IPS-20b (cell line): ENCODE measurements around the gene COA8.

ENCODE experiments used
- H3K27ac ChIP-seq: one replicate; pipeline ENCODE4 v1.5.1; 2013; ENCODE audit warnings: low read length
- H3K27me3 ChIP-seq: 2 replicates; pipeline ENCODE4 v1.6.1; 2013; ENCODE audit warnings: mild to moderate bottlenecking, low read length, inconsistent platforms; ENCODE audit not compliant: insufficient read depth
- H3K36me3 ChIP-seq: 2 replicates; pipeline ENCODE4 v1.6.1; 2013; ENCODE audit warnings: low read depth, mild to moderate bottlenecking, inconsistent platforms, low read length, moderate library complexity; ENCODE audit not compliant: insufficient read depth
- H3K4me1 ChIP-seq: 2 replicates; pipeline ENCODE4 v1.6.1; 2013; ENCODE audit warnings: mild to moderate bottlenecking, control low read depth, inconsistent platforms, low read length, moderate library complexity; ENCODE audit not compliant: insufficient read depth
- H3K4me3 ChIP-seq: 2 replicates; pipeline ENCODE4 v1.5.1; 2013; ENCODE audit warnings: mild to moderate bottlenecking, low read length, inconsistent platforms
- H3K9ac ChIP-seq: 2 replicates; pipeline ENCODE4 v1.6.1; 2013; ENCODE audit warnings: low read depth, mild to moderate bottlenecking, inconsistent platforms, low read length, moderate library complexity
- H3K9me3 ChIP-seq: 2 replicates; pipeline ENCODE4 v1.6.1; 2013; ENCODE audit warnings: mild to moderate bottlenecking, low read depth, low read length, inconsistent platforms; ENCODE audit not compliant: insufficient read depth

Gene COA8

DNA sequence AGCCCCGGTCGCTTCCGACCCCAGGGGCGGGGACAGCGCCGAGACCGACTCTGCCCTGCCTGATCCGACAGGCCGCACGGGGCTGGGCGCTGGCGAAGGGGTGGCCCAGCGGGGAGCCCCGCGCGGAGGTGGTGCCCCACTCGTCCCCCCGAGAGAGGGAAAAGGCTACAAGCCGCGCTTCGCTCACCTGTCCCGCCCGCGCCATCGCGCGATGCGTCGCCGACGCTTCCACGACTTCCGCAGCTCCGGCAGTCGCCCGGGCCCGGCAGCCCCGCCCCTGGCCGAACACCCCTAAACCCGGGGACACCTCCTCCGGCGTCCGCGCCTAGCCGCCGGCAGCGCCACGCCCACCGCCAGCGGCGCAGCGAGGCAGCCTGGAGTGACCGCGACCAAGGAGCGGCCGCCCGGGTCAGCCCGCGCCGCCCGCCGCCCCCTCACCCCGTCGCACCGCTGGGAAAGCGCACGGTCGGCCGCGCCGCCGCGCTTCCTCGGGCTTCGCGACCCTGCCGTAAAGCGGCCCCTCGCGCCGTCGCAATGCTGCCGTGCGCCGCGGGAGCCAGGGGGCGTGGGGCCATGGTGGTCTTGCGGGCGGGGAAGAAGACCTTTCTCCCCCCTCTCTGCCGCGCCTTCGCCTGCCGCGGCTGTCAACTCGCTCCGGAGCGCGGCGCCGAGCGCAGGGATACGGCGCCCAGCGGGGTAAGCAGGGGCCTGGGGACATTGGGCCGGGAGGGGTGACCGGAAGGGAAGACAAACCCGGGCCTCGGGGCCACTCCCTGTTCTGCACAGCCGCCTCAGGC, at the start of gene COA8, which contains the start of gene BAG5:
TSS of gene COA8 (plus strand) at position 532 of the 797 bp plus-strand sequence. CDS start at position 574, 42 bp downstream.
TSS of gene BAG5 (minus strand) at position 229 of the 797 bp plus-strand sequence. CDS start 1,493 bp downstream, outside the sequence.
- peak within 1 kb of the TSS; percentile 62 for H3K27ac ChIP-seq
- H3K4me3 ChIP-seq = peak within 1 kb of the TSS; percentile 84
- H3K36me3 ChIP-seq = peaks cover 26% of the 10 kb centered on the region
- H3K27me3 ChIP-seq = no peaks in the 10 kb centered on the region
- peak within 1 kb of the TSS; percentile 71 for H3K9ac ChIP-seq
- H3K9me3 ChIP-seq = no peaks in the 10 kb centered on the region
- H3K4me1 ChIP-seq = 0 out of 2 replicates have a peak, but pooled peaks cover 3% of the 10 kb centered on the region

DNA sequence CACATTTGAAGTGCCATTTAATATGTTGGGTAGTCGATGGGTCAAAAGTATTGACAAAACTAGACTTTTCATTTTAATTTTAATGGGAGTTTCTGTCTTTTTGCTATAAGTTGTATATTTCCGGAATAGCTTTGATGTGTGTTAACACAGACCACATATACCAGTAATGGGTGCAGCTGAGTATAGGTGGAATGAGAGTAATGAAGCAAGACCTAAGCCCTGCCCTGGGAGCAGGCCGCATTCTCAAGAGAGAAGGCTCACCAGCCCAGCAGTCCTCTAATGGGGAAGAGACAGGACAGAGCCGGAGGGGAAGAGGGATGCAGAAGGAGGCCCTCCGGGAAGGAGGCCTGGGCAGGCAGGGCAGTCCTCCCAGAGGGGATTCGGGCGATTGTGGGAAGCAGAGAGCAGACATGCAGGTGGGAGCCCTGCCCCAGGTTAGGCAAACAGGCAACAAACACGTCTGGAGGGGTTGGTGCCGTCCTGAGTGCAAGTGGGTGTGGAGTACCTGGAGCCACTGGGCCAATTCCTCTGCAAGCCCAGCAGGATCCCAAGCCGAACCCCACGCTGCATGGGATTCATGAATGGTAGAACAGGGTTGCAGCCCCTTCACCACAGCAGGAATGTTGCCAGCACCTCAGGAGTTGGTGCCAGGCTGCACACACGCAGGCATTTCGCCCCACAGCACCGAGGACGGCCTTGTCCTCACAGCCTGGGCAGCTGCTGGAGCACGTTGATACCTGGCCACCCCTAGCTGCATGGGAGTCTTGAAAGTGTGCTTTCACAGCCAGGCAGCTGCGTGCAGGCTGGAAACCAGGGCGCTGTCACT, 48.0 kb upstream of the COA8 start:
- H3K9ac ChIP-seq = no peak overlapping the region
- no peaks in the 10 kb centered on the region for H3K9me3 ChIP-seq
- H3K27me3 ChIP-seq = no peaks in the 10 kb centered on the region
- H3K27ac ChIP-seq = no peak overlapping the region
- peaks cover 6% of the 10 kb centered on the region; the same call in 1 of the 2 replicates for H3K4me1 ChIP-seq
- no peak overlapping the region for H3K4me3 ChIP-seq
- H3K36me3 ChIP-seq = peaks cover 26% of the 10 kb centered on the region

- Histone ChIP-seq H3K9ac (no peak overlapping the region), H3K27ac (no peak overlapping the region), H3K27me3 (no peaks in the 10 kb centered on the region), H3K4me1 (peaks cover 9% of the 10 kb centered on the region; the same call in 1 of the 2 replicates), H3K36me3 (peaks cover 24% of the 10 kb centered on the region), H3K9me3 (no peaks in the 10 kb centered on the region), H3K4me3 (no peak overlapping the region)
Observed at GRCh38 chr14:103516426-103517173, 46.2 kb upstream of the COA8 start.

- Histone ChIP-seq H3K4me3 (no peak overlapping the region), H3K27ac (no peak overlapping the region), H3K4me1 (peaks cover 9% of the 10 kb centered on the region; the same call in 1 of the 2 replicates), H3K9ac (no peak overlapping the region), H3K36me3 (peaks cover 24% of the 10 kb centered on the region), H3K27me3 (no peaks in the 10 kb centered on the region), H3K9me3 (no peaks in the 10 kb centered on the region)
Observed at GRCh38 chr14:103517174-103517566, 45.6 kb upstream of the COA8 start.

DNA sequence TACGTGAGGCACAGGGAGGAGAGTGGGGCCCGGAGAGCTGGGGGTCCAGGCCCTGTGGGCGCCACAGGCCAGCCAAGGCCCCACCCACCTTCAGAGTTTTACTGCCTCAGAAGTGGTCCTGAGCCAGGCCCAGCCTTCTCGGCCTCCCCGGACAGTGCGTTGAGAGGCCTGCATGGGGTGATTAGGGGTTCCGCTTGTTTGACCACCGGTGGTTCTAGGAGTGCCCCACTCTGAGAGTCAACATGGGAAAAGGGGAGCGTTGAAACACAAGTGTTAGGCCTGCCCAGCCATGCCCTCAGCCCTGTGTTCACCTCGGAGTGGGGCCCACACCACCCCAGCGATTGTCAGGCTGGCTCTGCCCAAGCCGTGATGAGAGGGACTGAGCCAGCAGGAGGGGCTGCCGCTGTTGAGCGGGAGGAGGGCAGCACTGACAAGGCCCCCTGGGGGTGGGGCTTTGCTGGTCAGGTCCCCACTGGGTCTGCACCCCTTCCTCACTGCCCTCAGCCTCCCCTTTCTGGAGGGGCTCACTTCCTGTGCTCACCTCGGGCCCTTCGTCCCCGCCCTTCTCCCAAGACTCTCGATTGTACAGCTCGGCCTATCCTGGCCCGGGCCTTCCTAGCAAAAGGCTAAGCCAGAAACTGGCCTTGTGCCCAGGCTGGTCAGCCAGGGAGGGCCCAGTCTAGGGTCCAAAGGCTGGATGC, 44.9 kb upstream of the COA8 start:
- H3K4me3 ChIP-seq = no peak overlapping the region
- H3K27ac ChIP-seq = no peak overlapping the region
- H3K27me3 ChIP-seq = peaks cover 1% of the 10 kb centered on the region; the same call in 1 of the 2 replicates
- peaks cover 9% of the 10 kb centered on the region; the same call in 1 of the 2 replicates for H3K4me1 ChIP-seq
- no peaks in the 10 kb centered on the region for H3K9me3 ChIP-seq
- no peak overlapping the region for H3K9ac ChIP-seq
- peaks cover 20% of the 10 kb centered on the region for H3K36me3 ChIP-seq

GRCh38 chr14:103518422-103519042, 44.2 kb upstream of the COA8 start:
- H3K9ac ChIP-seq = no peak overlapping the region
- H3K4me1 ChIP-seq = peaks cover 9% of the 10 kb centered on the region; the same call in 1 of the 2 replicates
- H3K36me3 ChIP-seq = peaks cover 20% of the 10 kb centered on the region
- peaks cover 8% of the 10 kb centered on the region for H3K27me3 ChIP-seq
- no peak overlapping the region for H3K27ac ChIP-seq
- H3K4me3 ChIP-seq = no peak overlapping the region
- H3K9me3 ChIP-seq = no peaks in the 10 kb centered on the region

- peaks cover 20% of the 10 kb centered on the region for H3K36me3 ChIP-seq
- H3K9ac ChIP-seq = no peak overlapping the region
- H3K27me3 ChIP-seq = peaks cover 15% of the 10 kb centered on the region
- peaks cover 9% of the 10 kb centered on the region; the same call in 1 of the 2 replicates for H3K4me1 ChIP-seq
- H3K4me3 ChIP-seq = no peak overlapping the region
- no peaks in the 10 kb centered on the region for H3K9me3 ChIP-seq
- no peak overlapping the region for H3K27ac ChIP-seq
Observed at GRCh38 chr14:103519043-103519836, 43.5 kb upstream of the COA8 start.

- Histone ChIP-seq H3K27me3 (peaks cover 21% of the 10 kb centered on the region), H3K27ac (no peak overlapping the region), H3K36me3 (peaks cover 20% of the 10 kb centered on the region), H3K4me1 (peaks cover 9% of the 10 kb centered on the region; the same call in 1 of the 2 replicates), H3K4me3 (no peak overlapping the region), H3K9ac (no peak overlapping the region), H3K9me3 (no peaks in the 10 kb centered on the region)
Observed at GRCh38 chr14:103519837-103520212, 42.9 kb upstream of the COA8 start.

GRCh38 chr14:103520269-103520656, 42.5 kb upstream of the COA8 start:
- Histone ChIP-seq H3K27ac (no peak overlapping the region), H3K4me1 (peaks cover 9% of the 10 kb centered on the region; the same call in 1 of the 2 replicates), H3K9ac (peak overlapping the region; percentile 32; the same call in 1 of the 2 replicates)

More at GRCh38 chr14:103520269-103520656, 42.5 kb upstream of the COA8 start:
- Histone ChIP-seq H3K36me3 (peaks cover 20% of the 10 kb centered on the region), H3K4me3 (peak overlapping the region; percentile 86; the same call in 1 of the 2 replicates), H3K9me3 (no peaks in the 10 kb centered on the region), H3K27me3 (peaks cover 25% of the 10 kb centered on the region)
